NCI-H1417 (cell line): Measurements from ENCODE around the gene TMEM18.

ENCODE experiments used
- DNase-seq, 3 experiments: peaks; one replicate each; lab custom pipeline; 2025; lab: John Stamatoyannopoulos, UW

The TMEM18 gene

GRCh38 chr2:620471-621302, 56.5 kb downstream of the TMEM18 start:
- no peak for DNase-seq

DNA sequence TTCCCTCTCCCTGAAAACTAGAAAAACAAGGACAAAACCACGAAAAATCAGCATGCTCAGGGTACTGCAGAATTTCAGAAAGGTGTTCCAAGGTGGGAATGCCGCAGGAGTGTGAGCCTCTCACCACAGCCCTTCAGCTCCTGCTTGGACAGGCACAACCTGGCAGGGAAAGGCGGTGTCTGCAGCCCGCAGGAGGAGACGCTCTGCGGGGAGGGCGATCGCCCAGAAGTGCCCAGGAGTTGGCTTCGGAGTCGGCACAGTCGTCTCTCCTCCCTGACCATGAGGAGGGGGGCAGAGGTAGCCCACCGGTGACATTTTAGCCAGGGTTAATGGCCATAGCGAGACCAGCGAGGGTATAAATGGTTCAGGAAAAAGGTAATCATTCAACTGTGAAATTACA, 57.2 kb downstream of the TMEM18 start:
- no peak for DNase-seq

- no peak for DNase-seq
These were observed 58.7 kb downstream of the TMEM18 start for GRCh38 chr2:618422-618990.

GRCh38 chr2:618005-618404, 59.2 kb downstream of the TMEM18 start:
- DNase-seq = no peak
